ENCODE data around the gene ANO9.

DNA sequence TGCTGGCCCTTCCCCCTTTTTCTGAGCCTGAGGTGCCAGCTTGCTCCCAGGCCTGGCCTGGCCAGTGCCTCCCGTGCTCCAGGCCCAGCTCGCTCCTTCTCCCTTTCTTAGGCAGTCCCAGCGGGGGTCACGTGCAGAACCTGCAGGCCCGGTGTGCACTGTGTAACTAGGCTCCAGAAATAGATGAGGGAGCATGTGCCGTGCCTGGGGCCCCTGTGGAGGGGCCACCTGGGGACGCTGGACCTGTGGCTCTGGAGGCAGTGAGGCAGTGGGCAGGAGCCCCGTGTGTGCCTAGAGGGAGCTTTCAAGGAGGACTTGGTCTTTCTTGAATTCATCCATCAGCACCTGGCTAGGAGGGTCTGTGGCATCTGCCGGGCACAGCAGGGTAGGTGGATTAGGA, 19.8 kb upstream of the ANO9 start:
- no peak for TF ChIP-seq SP1 (IDR thresholded peaks at IDR 0.05)
- no peak for TF ChIP-seq EGR1 (IDR thresholded peaks at IDR 0.05; ENCODE audit: low read depth in 2 of 2)
- TF ChIP-seq GABPA (IDR thresholded peaks at IDR 0.05 in 1 of 2, conservative IDR thresholded peaks at IDR 0.05 in 1 of 2), result no peak
- TF ChIP-seq, protein P1, sequence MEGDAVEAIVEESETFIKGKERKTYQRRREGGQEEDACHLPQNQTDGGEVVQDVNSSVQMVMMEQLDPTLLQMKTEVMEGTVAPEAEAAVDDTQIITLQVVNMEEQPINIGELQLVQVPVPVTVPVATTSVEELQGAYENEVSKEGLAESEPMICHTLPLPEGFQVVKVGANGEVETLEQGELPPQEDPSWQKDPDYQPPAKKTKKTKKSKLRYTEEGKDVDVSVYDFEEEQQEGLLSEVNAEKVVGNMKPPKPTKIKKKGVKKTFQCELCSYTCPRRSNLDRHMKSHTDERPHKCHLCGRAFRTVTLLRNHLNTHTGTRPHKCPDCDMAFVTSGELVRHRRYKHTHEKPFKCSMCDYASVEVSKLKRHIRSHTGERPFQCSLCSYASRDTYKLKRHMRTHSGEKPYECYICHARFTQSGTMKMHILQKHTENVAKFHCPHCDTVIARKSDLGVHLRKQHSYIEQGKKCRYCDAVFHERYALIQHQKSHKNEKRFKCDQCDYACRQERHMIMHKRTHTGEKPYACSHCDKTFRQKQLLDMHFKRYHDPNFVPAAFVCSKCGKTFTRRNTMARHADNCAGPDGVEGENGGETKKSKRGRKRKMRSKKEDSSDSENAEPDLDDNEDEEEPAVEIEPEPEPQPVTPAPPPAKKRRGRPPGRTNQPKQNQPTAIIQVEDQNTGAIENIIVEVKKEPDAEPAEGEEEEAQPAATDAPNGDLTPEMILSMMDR (IDR thresholded peaks at IDR 0.05; ENCODE audit: low read depth, low read length, missing input control), result no peak
- no peak for TF ChIP-seq TAF1 (conservative IDR thresholded peaks at IDR 0.05)
- TF ChIP-seq, protein P2, sequence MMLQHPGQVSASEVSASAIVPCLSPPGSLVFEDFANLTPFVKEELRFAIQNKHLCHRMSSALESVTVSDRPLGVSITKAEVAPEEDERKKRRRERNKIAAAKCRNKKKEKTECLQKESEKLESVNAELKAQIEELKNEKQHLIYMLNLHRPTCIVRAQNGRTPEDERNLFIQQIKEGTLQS (IDR thresholded peaks at IDR 0.05), result no peak
- no peak for TF ChIP-seq FOXA1 (IDR thresholded peaks at IDR 0.05)
- TF ChIP-seq RAD21 (IDR thresholded peaks at IDR 0.05), result no peak
- no peak for TF ChIP-seq NR2F2 (IDR thresholded peaks at IDR 0.05)

Data from liver (tissue), 3 donors.